ENCODE measurements around the gene IFIH1.
A peak's percentile ranks its signal among the peaks of the same experiment; 100 is the strongest.

IFIH1 gene

GRCh38 chr2:162318328-162319180, at the start of gene IFIH1:
Gene IFIH1, minus strand, starts transcription at chr2:162318684. Its CDS starts 377 bp downstream, at chr2:162318307.
- DNase-seq: peak; percentile 87

- no peak for DNase-seq
These were observed 46.9 kb upstream of the IFIH1 start for GRCh38 chr2:162365392-162365791.

- no peak for DNase-seq
These were observed 26.1 kb upstream of the IFIH1 start for GRCh38 chr2:162344617-162344950.

GRCh38 chr2:162343824-162344616, 25.5 kb upstream of the IFIH1 start, which contains the start of gene GCA:
Gene GCA, plus strand, starts transcription at chr2:162344132. Its CDS starts 117 bp downstream, at chr2:162344249.
- peak; percentile 97 for DNase-seq

- DNase-seq: no peak
These were observed 25.0 kb upstream of the IFIH1 start for GRCh38 chr2:162343492-162343823.

- no peak for DNase-seq
These were observed 24.4 kb upstream of the IFIH1 start for GRCh38 chr2:162342841-162343240.

- no peak for DNase-seq
These were observed 23.8 kb upstream of the IFIH1 start for GRCh38 chr2:162342321-162342720.

- no peak for DNase-seq
These were observed 22.3 kb upstream of the IFIH1 start for GRCh38 chr2:162340822-162341221.

GRCh38 chr2:162337868-162338267, 19.4 kb upstream of the IFIH1 start:
- no peak for DNase-seq

GRCh38 chr2:162333968-162334367, 15.5 kb upstream of the IFIH1 start:
- no peak for DNase-seq

GRCh38 chr2:162330881-162331280, 12.4 kb upstream of the IFIH1 start:
- no peak for DNase-seq

GRCh38 chr2:162328424-162329157, 10.1 kb upstream of the IFIH1 start:
- DNase-seq: no peak

GRCh38 chr2:162327806-162328205, 9.3 kb upstream of the IFIH1 start:
- no peak for DNase-seq

GRCh38 chr2:162327134-162327769, 8.8 kb upstream of the IFIH1 start:
- DNase-seq: no peak

GRCh38 chr2:162324953-162325352, 6.5 kb upstream of the IFIH1 start:
- no peak for DNase-seq

GRCh38 chr2:162320864-162321517, 2.5 kb upstream of the IFIH1 start:
- DNase-seq: no peak

- peak; percentile 33 for DNase-seq
These were observed 590 bp downstream of the IFIH1 start for GRCh38 chr2:162317861-162318327.

- DNase-seq: no peak
These were observed 1.3 kb downstream of the IFIH1 start for GRCh38 chr2:162317058-162317742.

- DNase-seq: no peak
These were observed 1.9 kb downstream of the IFIH1 start for GRCh38 chr2:162316590-162316989.

GRCh38 chr2:162315938-162316337, 2.5 kb downstream of the IFIH1 start:
- DNase-seq: no peak

- DNase-seq: no peak
These were observed 5.6 kb downstream of the IFIH1 start for GRCh38 chr2:162312853-162313252.

All from femur (tissue), 1 donor.